AG10803 (cell line): ENCODE results near the gene ZNF70.
A peak's percentile ranks its signal among the peaks of the same experiment; 100 is the strongest.

Experiments used
- DNase-seq: peaks from one replicate; pipeline ENCODE4 v3.0.0; 2010; ENCODE audit warnings: low read depth
- H3K4me3 ChIP-seq: 2 replicates; pipeline ENCODE4 v1.5.1; 2011; ENCODE audit warnings: mild to moderate bottlenecking, low read length, control low read depth
- CTCF ChIP-seq: conservative IDR thresholded peaks from 2 replicates; pipeline ENCODE4 v1.5.1; 2011; ENCODE audit warnings: mild to moderate bottlenecking, low read length, control low read depth, inconsistent platforms

ZNF70 gene

GRCh38 chr22:23712256-23712655 lies 38.7 kb downstream of the ZNF70 start:
- no peak overlapping the region for H3K4me3 ChIP-seq
- no peak for TF ChIP-seq CTCF
- no peak for DNase-seq

- peak; percentile 80 for DNase-seq
Observed at GRCh38 chr22:23709107-23709506, 41.8 kb downstream of the ZNF70 start.

DNA sequence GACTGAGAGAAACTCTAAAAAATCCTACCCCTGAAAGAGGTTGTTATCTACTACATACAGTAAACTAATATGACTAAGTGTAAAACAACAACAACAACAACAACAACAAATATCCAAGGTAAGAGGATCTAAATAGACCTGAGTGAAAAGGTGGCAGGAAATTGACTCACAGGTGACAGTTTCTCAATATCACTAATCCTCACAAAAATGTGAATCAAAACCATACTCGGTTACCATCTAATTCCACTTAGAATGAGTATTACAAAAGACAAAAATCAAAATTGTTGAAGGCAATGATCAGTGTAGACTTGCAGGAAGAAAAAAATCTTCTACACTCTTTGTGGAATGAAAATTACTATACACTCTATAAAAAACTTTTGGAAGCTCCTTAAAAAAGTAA lies 42.6 kb downstream of the ZNF70 start:
- DNase-seq: no peak
- no peak overlapping the region for H3K4me3 ChIP-seq
- TF ChIP-seq CTCF: no peak

More at GRCh38 chr22:23709107-23709506, 41.8 kb downstream of the ZNF70 start:
- TF ChIP-seq CTCF: no peak
- no peak overlapping the region for H3K4me3 ChIP-seq

DNA sequence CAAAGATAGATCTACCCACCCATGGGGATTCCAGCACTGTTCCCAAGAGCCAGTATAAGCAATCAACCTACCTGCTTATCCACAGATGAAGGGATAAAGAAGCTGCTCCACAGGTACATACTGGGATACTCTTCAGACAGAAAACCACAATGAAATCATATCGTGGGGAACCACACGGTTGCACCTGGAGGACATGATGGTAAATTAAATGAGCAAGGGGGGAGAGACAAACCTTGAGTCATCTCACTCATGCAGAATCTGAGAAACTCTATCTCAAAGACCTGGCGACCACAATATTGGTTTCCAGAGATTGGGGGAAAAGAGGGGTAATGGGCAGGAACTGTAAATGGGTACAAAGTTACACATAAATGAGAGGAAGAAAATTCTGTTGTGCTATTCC lies 45.6 kb downstream of the ZNF70 start:
- no peak for TF ChIP-seq CTCF
- H3K4me3 ChIP-seq: no peak overlapping the region
- DNase-seq: no peak

- DNase-seq: no peak
- H3K4me3 ChIP-seq: no peak overlapping the region
- TF ChIP-seq CTCF: no peak
Observed at GRCh38 chr22:23704829-23705228, 46.1 kb downstream of the ZNF70 start.

- H3K4me3 ChIP-seq: no peak overlapping the region
- no peak for DNase-seq
- no peak for TF ChIP-seq CTCF
Observed at GRCh38 chr22:23704062-23704461, 46.9 kb downstream of the ZNF70 start.

GRCh38 chr22:23700706-23701105 lies 50.2 kb downstream of the ZNF70 start:
- no peak for DNase-seq
- TF ChIP-seq CTCF: no peak

More at GRCh38 chr22:23700706-23701105, 50.2 kb downstream of the ZNF70 start:
- H3K4me3 ChIP-seq: no peak overlapping the region
